Measurements from ENCODE around the gene FPGS. TPM values are rescaled to one million over a fixed set of nuclear protein-coding genes. Genes with fewer than 3 reads are reported as not detected.

The FPGS gene
- total RNA-seq, 2 experiments from 2014 or later, result 79.8 to 80.4 TPM

DNA sequence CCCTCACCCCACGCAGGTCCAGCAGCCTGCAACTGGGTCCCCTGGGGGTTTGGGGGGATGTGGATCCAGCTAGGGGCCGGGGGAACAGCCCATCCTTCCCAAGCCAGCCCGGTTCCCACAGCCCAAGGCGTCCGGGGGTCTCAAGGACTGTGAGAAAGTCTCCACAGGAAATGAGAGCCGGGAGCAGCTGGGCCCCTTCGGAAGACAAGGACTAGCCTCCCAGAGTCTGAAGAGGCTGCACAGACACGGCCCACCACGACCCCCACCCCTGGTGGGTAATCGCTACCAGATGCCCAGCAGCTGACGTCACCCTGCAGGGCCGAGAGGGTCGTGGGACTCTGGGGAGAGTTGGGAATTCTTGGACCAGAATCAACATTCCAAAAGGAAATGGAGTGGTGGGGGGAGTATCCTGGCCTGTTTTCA is 34.8 kb upstream of the FPGS start:
- H3K36me3 Mint-ChIP-seq (ENCODE audit: low read depth), result peaks cover 49% of the 10 kb centered on the region
- H3K9me3 Mint-ChIP-seq, result no peaks in the 10 kb centered on the region
- intact Hi-C loops (cut with micrococcal nuclease), result no loop called here
- no peaks in the 10 kb centered on the region for H3K27me3 Mint-ChIP-seq
- peak overlapping the region; percentile 94 for H3K27ac Mint-ChIP-seq
- DNase-seq (no peak), ATAC-seq (no peak)
- peak overlapping the region; percentile 17 for H3K4me3 Mint-ChIP-seq
- ChIA-PET POLR2A (interaction anchor here (1.5 to 7.5 kb wide), 5 partner anchors 8 to 317 kb away, joined by 3 to 56 read pairs (median 8); partner anchors contain the start of genes CDK9, LRSAM1, RPL12 and SH2D3C), CTCF (interaction anchor here (5.4 to 16.0 kb wide), 3 partner anchors 15 to 102 kb away, joined by 40 to 144 read pairs (median 45); partner anchors contain the start of genes CDK9, SH2D3C and TOR2A)
- H3K4me1 Mint-ChIP-seq (ENCODE audit: low read depth), result peaks cover 70% of the 10 kb centered on the region
- TF ChIP-seq, protein P1, sequence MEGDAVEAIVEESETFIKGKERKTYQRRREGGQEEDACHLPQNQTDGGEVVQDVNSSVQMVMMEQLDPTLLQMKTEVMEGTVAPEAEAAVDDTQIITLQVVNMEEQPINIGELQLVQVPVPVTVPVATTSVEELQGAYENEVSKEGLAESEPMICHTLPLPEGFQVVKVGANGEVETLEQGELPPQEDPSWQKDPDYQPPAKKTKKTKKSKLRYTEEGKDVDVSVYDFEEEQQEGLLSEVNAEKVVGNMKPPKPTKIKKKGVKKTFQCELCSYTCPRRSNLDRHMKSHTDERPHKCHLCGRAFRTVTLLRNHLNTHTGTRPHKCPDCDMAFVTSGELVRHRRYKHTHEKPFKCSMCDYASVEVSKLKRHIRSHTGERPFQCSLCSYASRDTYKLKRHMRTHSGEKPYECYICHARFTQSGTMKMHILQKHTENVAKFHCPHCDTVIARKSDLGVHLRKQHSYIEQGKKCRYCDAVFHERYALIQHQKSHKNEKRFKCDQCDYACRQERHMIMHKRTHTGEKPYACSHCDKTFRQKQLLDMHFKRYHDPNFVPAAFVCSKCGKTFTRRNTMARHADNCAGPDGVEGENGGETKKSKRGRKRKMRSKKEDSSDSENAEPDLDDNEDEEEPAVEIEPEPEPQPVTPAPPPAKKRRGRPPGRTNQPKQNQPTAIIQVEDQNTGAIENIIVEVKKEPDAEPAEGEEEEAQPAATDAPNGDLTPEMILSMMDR (IDR thresholded peaks at IDR 0.05), result no peak

DNA sequence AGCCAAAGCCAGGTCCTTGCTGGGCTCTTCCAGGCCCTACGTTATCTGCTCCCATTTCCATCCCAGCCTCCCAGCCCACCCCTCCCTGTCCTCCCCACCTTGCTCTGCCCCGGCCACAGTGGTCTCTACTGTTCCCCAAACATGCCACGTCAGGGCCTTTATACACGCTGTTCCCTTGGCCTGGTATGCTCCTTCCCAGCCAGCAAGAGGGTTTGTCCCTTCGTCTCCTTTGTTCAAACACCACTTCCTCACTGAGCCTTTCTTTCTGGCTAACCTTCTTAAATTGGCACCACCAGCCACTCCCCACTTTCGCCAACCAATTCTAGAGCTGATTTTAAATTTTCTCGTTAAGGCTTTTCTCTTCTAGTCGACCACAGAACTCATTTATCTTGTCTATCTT is 34.0 kb upstream of the FPGS start:
- Mint-ChIP-seq H3K36me3 (ENCODE audit: low read depth) (peaks cover 51% of the 10 kb centered on the region), H3K4me3 (peak overlapping the region; percentile 15), H3K27ac (peak overlapping the region; percentile 71), H3K4me1 (ENCODE audit: low read depth) (peaks cover 66% of the 10 kb centered on the region), H3K27me3 (no peaks in the 10 kb centered on the region), H3K9me3 (no peaks in the 10 kb centered on the region)
- ATAC-seq (no peak), DNase-seq (no peak)
- intact Hi-C loops (cut with micrococcal nuclease), result no loop called here
- CTCF ChIA-PET, result interaction anchor here (1.9 to 16.0 kb wide), 4 partner anchors 14 to 101 kb away, joined by 6 to 144 read pairs (median 23); partner anchors contain the start of genes CDK9, SH2D3C and TOR2A
- POLR2A ChIA-PET, result interaction anchor here (0.6 to 7.5 kb wide), 8 partner anchors 7 to 318 kb away, joined by 3 to 56 read pairs (median 7); partner anchors contain the start of genes CDK9, LRSAM1, RPL12 and SH2D3C
- TF ChIP-seq, protein P1 (IDR thresholded peaks at IDR 0.05), result no peak

DNA sequence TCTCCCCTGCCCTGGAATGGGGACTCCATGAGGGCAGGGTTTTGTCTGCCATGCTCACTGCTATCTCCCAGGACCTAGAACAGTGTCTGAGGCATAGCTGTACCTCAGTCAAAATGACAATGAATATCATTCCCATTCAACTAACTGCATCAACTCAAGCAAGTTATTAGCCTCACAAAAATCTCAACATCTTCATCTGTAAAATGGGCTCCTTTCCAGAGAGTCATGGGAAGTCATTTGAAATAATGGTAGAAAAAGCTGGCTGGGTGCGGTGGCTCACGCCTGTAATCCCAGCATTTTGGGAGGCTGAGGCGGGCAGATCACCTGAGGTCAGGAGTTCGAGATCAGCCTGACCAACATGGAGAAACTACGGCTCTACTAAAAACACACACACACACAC is 33.6 kb upstream of the FPGS start:
- TF ChIP-seq, protein P1 (IDR thresholded peaks at IDR 0.05), result no peak
- DNase-seq (no peak), ATAC-seq (no peak)
- intact Hi-C loops (cut with micrococcal nuclease), result no loop called here
- H3K27ac Mint-ChIP-seq, result peak overlapping the region; percentile 71
- H3K9me3 Mint-ChIP-seq, result no peaks in the 10 kb centered on the region
- peaks cover 51% of the 10 kb centered on the region for H3K36me3 Mint-ChIP-seq (ENCODE audit: low read depth)
- H3K27me3 Mint-ChIP-seq, result no peaks in the 10 kb centered on the region
- CTCF ChIA-PET, result interaction anchor here (1.9 to 16.0 kb wide), 4 partner anchors 14 to 100 kb away, joined by 6 to 144 read pairs (median 23); partner anchors contain the start of genes CDK9, SH2D3C and TOR2A
- H3K4me1 Mint-ChIP-seq (ENCODE audit: low read depth), result peaks cover 65% of the 10 kb centered on the region
- POLR2A ChIA-PET, result interaction anchor here (1.1 to 7.5 kb wide), 4 partner anchors 10 to 103 kb away, joined by 3 to 56 read pairs (median 22); partner anchors contain the start of genes CDK9, SH2D3C and TOR2A
- H3K4me3 Mint-ChIP-seq, result peak overlapping the region; percentile 15

GRCh38 chr9:127769929-127770582 is 32.6 kb upstream of the FPGS start:
- peaks cover 66% of the 10 kb centered on the region for H3K4me1 Mint-ChIP-seq (ENCODE audit: low read depth)
- intact Hi-C loops (cut with micrococcal nuclease), result no loop called here
- peak overlapping the region; percentile 87 for H3K27ac Mint-ChIP-seq
- no peaks in the 10 kb centered on the region for H3K27me3 Mint-ChIP-seq
- ATAC-seq, result no peak
- DNase-seq, result no peak
- POLR2A ChIA-PET, result interaction anchor here (2.0 to 7.5 kb wide), 3 partner anchors 9 to 35 kb away, joined by 8 to 56 read pairs (median 35); partner anchors contain the start of genes CDK9, SH2D3C and TOR2A
- peak overlapping the region; percentile 83 for H3K4me3 Mint-ChIP-seq
- CTCF ChIA-PET, result interaction anchor here (1.5 to 16.0 kb wide), 5 partner anchors 13 to 151 kb away, joined by 6 to 144 read pairs (median 7); partner anchors contain the start of genes CDK9, SH2D3C and TOR2A
- H3K36me3 Mint-ChIP-seq (ENCODE audit: low read depth), result peaks cover 52% of the 10 kb centered on the region
- no peaks in the 10 kb centered on the region for H3K9me3 Mint-ChIP-seq
- TF ChIP-seq, protein P1 (IDR thresholded peaks at IDR 0.05), result no peak

Data from activated CD8-positive, alpha-beta T cell treated with anti-CD3 and anti-CD28 coated beads for 36 hours (primary cell).